PC-3 (cell line): ENCODE data around the gene TSHZ3.

Source experiments
- CTCF ChIP-seq: fragments of 300-600 bp; sonication (generic); conservative IDR thresholded peaks from 2 replicates; pipeline ENCODE4 v1.5.1; 2017; ENCODE audit warnings: antibody characterized with exemption, low read depth, mild to moderate bottlenecking, low read length
- EZH2phosphoT487 ChIP-seq: fragments of 300-600 bp; sonication (generic); IDR thresholded peaks from 2 replicates; pipeline ENCODE4 v1.6.1; 2018; ENCODE audit warnings: mild to moderate bottlenecking, antibody characterized with exemption, low read length, borderline replicate concordance

GRCh38 chr19:31330237-31330636 lies 19.0 kb downstream of the TSHZ3 start:
- TF ChIP-seq CTCF (no peak), EZH2phosphoT487 (no peak)
